Left ventricle myocardium superior (tissue), 1 donor: ENCODE data around the gene TENM3. TPM values are rescaled to one million over a fixed set of nuclear protein-coding genes. Genes with fewer than 3 reads are reported as not detected.
A peak's percentile ranks its signal among the peaks of the same experiment; 100 is the strongest.
"Not testable (repeated sequence)": the region's sequence is repeated elsewhere in the genome, so short reads cannot be mapped to it uniquely, and the experiment has no call there.

Experiments
- ATAC-seq: fragments of 200-7000 bp; cut with Tn5 transposase; one replicate; pipeline ENCODE4 v1.9.1; 2020; ENCODE audit warnings: mild to moderate bottlenecking, moderate library complexity
- DNase-seq: peaks from one replicate; pipeline ENCODE4 v3.0.0-alpha.2; 2020
- intact Hi-C: fragments of 100-400 bp; cut with micrococcal nuclease; formaldehyde crosslinking; loops from one replicate; pipeline ENCODE4 v1.11.0; 2022
- total RNA-seq: library from RNA; stranded (reverse); fragmentation: NEBNext Ultra II Directional; extraction: Animal tissue kit (Norgen Biotek cat#: 25700); gene quantifications from one replicate; pipeline ENCODE4 v1.2.1, GENCODE V29; 2021
- donor health status: DM: no; HTN: yes; CAD: no; lungs with severe emphysema.

TENM3 gene
- total RNA-seq, 1 donor from 2014 or later = 6.8 TPM

GRCh38 chr4:182354867-182355266 is 111.7 kb downstream of the TENM3 start:
- no peak for ATAC-seq
- DNase-seq = no peak
- intact Hi-C loops = no loop called here

GRCh38 chr4:182367153-182367552 is 124.0 kb downstream of the TENM3 start:
- peak; percentile 23 for ATAC-seq
- intact Hi-C loops = no loop called here
- DNase-seq = no peak

GRCh38 chr4:182369211-182369610 is 126.0 kb downstream of the TENM3 start:
- intact Hi-C loops = no loop called here
- ATAC-seq (no peak), DNase-seq (no peak)

GRCh38 chr4:182370491-182370890 is 127.3 kb downstream of the TENM3 start:
- DNase-seq (no peak), ATAC-seq (no peak)
- intact Hi-C loops = no loop called here

- DNase-seq (no peak), ATAC-seq (no peak)
- intact Hi-C loops = no loop called here
These were observed 137.6 kb downstream of the TENM3 start for GRCh38 chr4:182380771-182381181.

- intact Hi-C loops = no loop called here
- DNase-seq (no peak), ATAC-seq (no peak)
These were observed 139.7 kb downstream of the TENM3 start for GRCh38 chr4:182382941-182383340.

GRCh38 chr4:182384631-182385091 is 141.5 kb downstream of the TENM3 start:
- ATAC-seq = no peak
- DNase-seq = no peak
- intact Hi-C loops = no loop called here

- no peak for ATAC-seq
- intact Hi-C loops = no loop called here
These were observed 142.7 kb downstream of the TENM3 start for GRCh38 chr4:182385897-182386296.

GRCh38 chr4:182386576-182386975 is 143.4 kb downstream of the TENM3 start:
- DNase-seq, intact Hi-C loops, ATAC-seq: not testable (repeated sequence)

More at GRCh38 chr4:182385897-182386296, 142.7 kb downstream of the TENM3 start:
- no peak for DNase-seq

- no peak for ATAC-seq
- DNase-seq = no peak
- intact Hi-C loops = no loop called here
These were observed 148.0 kb downstream of the TENM3 start for GRCh38 chr4:182391111-182391684.

- intact Hi-C loops = no loop called here
- DNase-seq = no peak
- ATAC-seq = no peak
These were observed 151.0 kb downstream of the TENM3 start for GRCh38 chr4:182394181-182394580.

GRCh38 chr4:182400081-182400480 is 156.9 kb downstream of the TENM3 start:
- DNase-seq (no peak), ATAC-seq (no peak)
- intact Hi-C loops = no loop called here

- intact Hi-C loops = no loop called here
- no peak for DNase-seq
- no peak for ATAC-seq
These were observed 157.6 kb downstream of the TENM3 start for GRCh38 chr4:182400790-182401189.

GRCh38 chr4:182404376-182404775 is 161.2 kb downstream of the TENM3 start:
- no peak for ATAC-seq
- intact Hi-C loops = no loop called here
- no peak for DNase-seq

- intact Hi-C loops = no loop called here
- ATAC-seq (no peak), DNase-seq (no peak)
These were observed 161.9 kb downstream of the TENM3 start for GRCh38 chr4:182405087-182405486.

GRCh38 chr4:182409271-182409670 is 166.1 kb downstream of the TENM3 start:
- no peak for ATAC-seq
- intact Hi-C loops = no loop called here
- no peak for DNase-seq

- no peak for ATAC-seq
These were observed 168.2 kb downstream of the TENM3 start for GRCh38 chr4:182411391-182411790.

GRCh38 chr4:182413550-182413949 is 170.3 kb downstream of the TENM3 start:
- ATAC-seq (no peak), DNase-seq (no peak)
- intact Hi-C loops = no loop called here

More at GRCh38 chr4:182411391-182411790, 168.2 kb downstream of the TENM3 start:
- DNase-seq = no peak
- intact Hi-C loops = no loop called here

- ATAC-seq = no peak
- intact Hi-C loops = no loop called here
These were observed 171.9 kb downstream of the TENM3 start for GRCh38 chr4:182415116-182415515.

GRCh38 chr4:182416067-182416466 is 172.9 kb downstream of the TENM3 start:
- ATAC-seq (no peak), DNase-seq (no peak)
- intact Hi-C loops = no loop called here

More at GRCh38 chr4:182415116-182415515, 171.9 kb downstream of the TENM3 start:
- DNase-seq = no peak

GRCh38 chr4:182418054-182418734 is 175.0 kb downstream of the TENM3 start:
- DNase-seq = no peak
- intact Hi-C loops = no loop called here
- no peak for ATAC-seq
